ENCODE measurements around the gene POU3F2. TPM values are rescaled to one million over a fixed set of nuclear protein-coding genes. Genes with fewer than 3 reads are reported as not detected.

Gene POU3F2
- polyA plus RNA-seq, 1 of the 3 experiments (the other 2 are of a cell fraction), result 1.0 TPM

DNA sequence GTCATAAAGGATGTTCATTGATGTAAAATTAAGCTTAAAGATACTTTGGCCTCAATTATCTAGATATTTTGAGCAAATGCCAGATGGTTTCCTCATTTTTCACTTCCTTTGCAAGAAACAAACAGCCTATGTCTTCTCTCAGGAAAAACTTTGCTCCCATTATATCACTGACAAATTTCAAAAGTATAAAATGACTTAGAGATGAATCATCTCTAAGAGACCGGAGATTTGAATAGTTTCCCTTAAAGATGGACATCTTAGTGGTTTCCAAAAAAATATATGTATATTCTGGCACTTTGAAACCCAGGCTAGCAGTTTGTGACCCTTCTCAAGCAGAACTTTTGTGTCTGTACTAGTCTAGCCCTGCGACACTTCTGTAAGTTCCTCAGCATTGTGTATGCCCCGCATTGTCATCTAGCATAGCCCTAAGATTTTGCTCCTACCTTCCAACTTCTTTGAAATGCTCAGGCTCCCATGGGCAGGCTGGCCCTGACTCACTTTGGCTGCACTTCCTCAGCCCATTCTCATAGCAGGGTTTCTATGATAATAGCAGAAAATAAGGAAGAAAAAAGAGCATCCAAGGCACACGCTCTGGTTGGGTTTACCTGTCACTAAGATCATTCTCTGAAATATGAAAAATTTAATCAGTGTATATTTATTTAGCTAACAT is 25.7 kb upstream of the POU3F2 start:
- Histone ChIP-seq H3K4me2 (peak overlapping the region; percentile 72), H2AFZ (ENCODE audit: low read depth) (peak overlapping the region; percentile 74), H3K79me2 (ENCODE audit: insufficient read depth) (no peaks in the 10 kb centered on the region), H3K9me2 (no peaks in the 10 kb centered on the region), H3K4me1 (ENCODE audit: control insufficient read depth in 1 of 2, insufficient read depth in 2 of 2, low read depth in 1 of 2, low read length in 1 of 2) (no peaks in the 10 kb centered on the region; a peak in 1 of 4 replicates), H4K20me1 (ENCODE audit: insufficient read depth) (no peaks in the 10 kb centered on the region), H3K36me3 (replicated peaks in 1 of 2; ENCODE audit: control insufficient read depth in 1 of 2, insufficient read depth in 2 of 2, low read length in 1 of 2) (no peaks in the 10 kb centered on the region), H3K9ac (peak overlapping the region; percentile 50; the same call in 1 of the 2 replicates), H3K9me3 (no peaks in the 10 kb centered on the region; the same call in 1 of the 2 replicates), H3K4me3 (ENCODE audit: low read depth in 2 of 2, low read length in 1 of 2) (0 out of 4 replicates have a peak overlapping the region, but pooled peaks of 1 of the 2 experiments have one; percentile 11), H3F3A (replicated peaks; ENCODE audit: insufficient read depth) (peaks cover 30% of the 10 kb centered on the region), H3K27ac (ENCODE audit: low read depth in 2 of 2, low read length in 1 of 2) (peak overlapping the region; percentile 62 to 94; a peak in 3 of 4 replicates), H3K27me3 (ENCODE audit: insufficient read depth) (no peaks in the 10 kb centered on the region)
- peak; percentile 62 for TF ChIP-seq TCF12 (IDR thresholded peaks at IDR 0.05)
- TF ChIP-seq, protein P1, sequence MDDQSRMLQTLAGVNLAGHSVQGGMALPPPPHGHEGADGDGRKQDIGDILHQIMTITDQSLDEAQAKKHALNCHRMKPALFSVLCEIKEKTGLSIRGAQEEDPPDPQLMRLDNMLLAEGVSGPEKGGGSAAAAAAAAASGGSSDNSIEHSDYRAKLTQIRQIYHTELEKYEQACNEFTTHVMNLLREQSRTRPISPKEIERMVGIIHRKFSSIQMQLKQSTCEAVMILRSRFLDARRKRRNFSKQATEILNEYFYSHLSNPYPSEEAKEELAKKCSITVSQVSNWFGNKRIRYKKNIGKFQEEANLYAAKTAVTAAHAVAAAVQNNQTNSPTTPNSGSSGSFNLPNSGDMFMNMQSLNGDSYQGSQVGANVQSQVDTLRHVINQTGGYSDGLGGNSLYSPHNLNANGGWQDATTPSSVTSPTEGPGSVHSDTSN (IDR thresholded peaks at IDR 0.05), result peak; percentile 38
- TF ChIP-seq EP300 (IDR thresholded peaks at IDR 0.05; ENCODE audit: borderline replicate concordance in 1 of 2, low read depth in 1 of 2, low read length in 1 of 2), result peak in 1 of 2 experiments; percentile 36; a peak in 1 of 4 replicates
- TF ChIP-seq, protein P2, sequence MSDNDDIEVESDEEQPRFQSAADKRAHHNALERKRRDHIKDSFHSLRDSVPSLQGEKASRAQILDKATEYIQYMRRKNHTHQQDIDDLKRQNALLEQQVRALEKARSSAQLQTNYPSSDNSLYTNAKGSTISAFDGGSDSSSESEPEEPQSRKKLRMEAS (IDR thresholded peaks at IDR 0.05; ENCODE audit: low read depth), result peak; percentile 42; the same call in 1 of the 2 replicates
- peak; percentile 34; the same call in 1 of the 2 replicates for TF ChIP-seq NFIC (IDR thresholded peaks at IDR 0.05; ENCODE audit: borderline replicate concordance)
- TF ChIP-seq YY1 (IDR thresholded peaks at IDR 0.05; ENCODE audit: low read depth), result peak; percentile 40; the same call in 1 of the 2 replicates
- peak; percentile 40; the same call in 1 of the 2 replicates for TF ChIP-seq TEAD4 (IDR thresholded peaks at IDR 0.05; ENCODE audit: borderline replicate concordance, insufficient read depth)
- peak; percentile 47 for TF ChIP-seq FOSL2 (IDR thresholded peaks at IDR 0.05; ENCODE audit: borderline replicate concordance, low read depth)
- peak; percentile 59 for TF ChIP-seq JUND (IDR thresholded peaks at IDR 0.05)
- TF ChIP-seq, protein P3, sequence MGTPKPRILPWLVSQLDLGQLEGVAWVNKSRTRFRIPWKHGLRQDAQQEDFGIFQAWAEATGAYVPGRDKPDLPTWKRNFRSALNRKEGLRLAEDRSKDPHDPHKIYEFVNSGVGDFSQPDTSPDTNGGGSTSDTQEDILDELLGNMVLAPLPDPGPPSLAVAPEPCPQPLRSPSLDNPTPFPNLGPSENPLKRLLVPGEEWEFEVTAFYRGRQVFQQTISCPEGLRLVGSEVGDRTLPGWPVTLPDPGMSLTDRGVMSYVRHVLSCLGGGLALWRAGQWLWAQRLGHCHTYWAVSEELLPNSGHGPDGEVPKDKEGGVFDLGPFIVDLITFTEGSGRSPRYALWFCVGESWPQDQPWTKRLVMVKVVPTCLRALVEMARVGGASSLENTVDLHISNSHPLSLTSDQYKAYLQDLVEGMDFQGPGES (IDR thresholded peaks at IDR 0.05; ENCODE audit: low read depth, low read length), result no peak
- no peak for TF ChIP-seq TAF1 (IDR thresholded peaks at IDR 0.05; ENCODE audit: borderline replicate concordance, low read depth, low read length)
- TF ChIP-seq, protein P4, sequence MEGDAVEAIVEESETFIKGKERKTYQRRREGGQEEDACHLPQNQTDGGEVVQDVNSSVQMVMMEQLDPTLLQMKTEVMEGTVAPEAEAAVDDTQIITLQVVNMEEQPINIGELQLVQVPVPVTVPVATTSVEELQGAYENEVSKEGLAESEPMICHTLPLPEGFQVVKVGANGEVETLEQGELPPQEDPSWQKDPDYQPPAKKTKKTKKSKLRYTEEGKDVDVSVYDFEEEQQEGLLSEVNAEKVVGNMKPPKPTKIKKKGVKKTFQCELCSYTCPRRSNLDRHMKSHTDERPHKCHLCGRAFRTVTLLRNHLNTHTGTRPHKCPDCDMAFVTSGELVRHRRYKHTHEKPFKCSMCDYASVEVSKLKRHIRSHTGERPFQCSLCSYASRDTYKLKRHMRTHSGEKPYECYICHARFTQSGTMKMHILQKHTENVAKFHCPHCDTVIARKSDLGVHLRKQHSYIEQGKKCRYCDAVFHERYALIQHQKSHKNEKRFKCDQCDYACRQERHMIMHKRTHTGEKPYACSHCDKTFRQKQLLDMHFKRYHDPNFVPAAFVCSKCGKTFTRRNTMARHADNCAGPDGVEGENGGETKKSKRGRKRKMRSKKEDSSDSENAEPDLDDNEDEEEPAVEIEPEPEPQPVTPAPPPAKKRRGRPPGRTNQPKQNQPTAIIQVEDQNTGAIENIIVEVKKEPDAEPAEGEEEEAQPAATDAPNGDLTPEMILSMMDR (IDR thresholded peaks at IDR 0.05), result no peak
- TF ChIP-seq, protein P5, sequence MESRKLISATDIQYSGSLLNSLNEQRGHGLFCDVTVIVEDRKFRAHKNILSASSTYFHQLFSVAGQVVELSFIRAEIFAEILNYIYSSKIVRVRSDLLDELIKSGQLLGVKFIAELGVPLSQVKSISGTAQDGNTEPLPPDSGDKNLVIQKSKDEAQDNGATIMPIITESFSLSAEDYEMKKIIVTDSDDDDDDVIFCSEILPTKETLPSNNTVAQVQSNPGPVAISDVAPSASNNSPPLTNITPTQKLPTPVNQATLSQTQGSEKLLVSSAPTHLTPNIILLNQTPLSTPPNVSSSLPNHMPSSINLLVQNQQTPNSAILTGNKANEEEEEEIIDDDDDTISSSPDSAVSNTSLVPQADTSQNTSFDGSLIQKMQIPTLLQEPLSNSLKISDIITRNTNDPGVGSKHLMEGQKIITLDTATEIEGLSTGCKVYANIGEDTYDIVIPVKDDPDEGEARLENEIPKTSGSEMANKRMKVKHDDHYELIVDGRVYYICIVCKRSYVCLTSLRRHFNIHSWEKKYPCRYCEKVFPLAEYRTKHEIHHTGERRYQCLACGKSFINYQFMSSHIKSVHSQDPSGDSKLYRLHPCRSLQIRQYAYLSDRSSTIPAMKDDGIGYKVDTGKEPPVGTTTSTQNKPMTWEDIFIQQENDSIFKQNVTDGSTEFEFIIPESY (IDR thresholded peaks at IDR 0.05; ENCODE audit: borderline replicate concordance, low read depth), result 0 out of 2 replicates have a peak, but pooled peaks have one; percentile 13
- 0 out of 2 replicates have a peak, but pooled peaks have one; percentile 10 for TF ChIP-seq RXRA (IDR thresholded peaks at IDR 0.05; ENCODE audit: borderline replicate concordance, low read depth)
- peak; percentile 11; the same call in 1 of the 2 replicates for TF ChIP-seq ELF1 (IDR thresholded peaks at IDR 0.05)
- DNase-seq, result no peak
- ChIA-PET POLR2A (no interaction called here), CTCF (no interaction called here)
- 19% methylated on average over 4 of the region's 4 CpGs for WGBS (ENCODE audit: low lambda C conversion rate)
